Astrocyte (in vitro differentiated cells and primary cell): Measurements from ENCODE around the gene GRIA1.

ENCODE experiments used
- EZH2 ChIP-seq: IDR thresholded peaks from 2 replicates; pipeline ENCODE4 v1.6.1; 2012; ENCODE audit warnings: mild to moderate bottlenecking, low read length, inconsistent platforms; ENCODE audit not compliant: insufficient read depth
- TF ChIP-seq, protein P1 (sequence below): IDR thresholded peaks from 2 replicates; pipeline ENCODE4 v1.5.1; 2011; ENCODE audit warnings: low read depth, mild to moderate bottlenecking, inconsistent platforms, low read length, moderate library complexity; ENCODE audit not compliant: insufficient read depth

DNA sequence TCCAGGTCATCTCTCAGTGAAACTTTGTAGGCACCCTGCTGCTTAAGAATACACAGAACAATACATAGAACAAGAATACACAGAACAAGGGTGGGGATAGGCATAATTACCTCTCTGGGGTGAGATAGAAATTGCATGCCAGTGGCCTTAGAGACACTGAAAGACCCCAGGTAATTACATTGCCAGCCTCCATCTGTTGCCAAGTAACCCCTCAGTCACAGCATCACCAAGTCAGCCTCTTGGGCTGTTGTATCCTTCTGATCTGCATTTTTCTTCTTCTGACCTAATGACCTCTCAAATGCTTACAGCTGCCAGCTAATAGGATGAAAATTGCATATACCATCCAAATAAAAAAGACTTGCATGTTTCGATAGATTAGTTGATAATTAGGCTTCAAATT lies 167.7 kb downstream of the GRIA1 start:
- TF ChIP-seq, protein P1, sequence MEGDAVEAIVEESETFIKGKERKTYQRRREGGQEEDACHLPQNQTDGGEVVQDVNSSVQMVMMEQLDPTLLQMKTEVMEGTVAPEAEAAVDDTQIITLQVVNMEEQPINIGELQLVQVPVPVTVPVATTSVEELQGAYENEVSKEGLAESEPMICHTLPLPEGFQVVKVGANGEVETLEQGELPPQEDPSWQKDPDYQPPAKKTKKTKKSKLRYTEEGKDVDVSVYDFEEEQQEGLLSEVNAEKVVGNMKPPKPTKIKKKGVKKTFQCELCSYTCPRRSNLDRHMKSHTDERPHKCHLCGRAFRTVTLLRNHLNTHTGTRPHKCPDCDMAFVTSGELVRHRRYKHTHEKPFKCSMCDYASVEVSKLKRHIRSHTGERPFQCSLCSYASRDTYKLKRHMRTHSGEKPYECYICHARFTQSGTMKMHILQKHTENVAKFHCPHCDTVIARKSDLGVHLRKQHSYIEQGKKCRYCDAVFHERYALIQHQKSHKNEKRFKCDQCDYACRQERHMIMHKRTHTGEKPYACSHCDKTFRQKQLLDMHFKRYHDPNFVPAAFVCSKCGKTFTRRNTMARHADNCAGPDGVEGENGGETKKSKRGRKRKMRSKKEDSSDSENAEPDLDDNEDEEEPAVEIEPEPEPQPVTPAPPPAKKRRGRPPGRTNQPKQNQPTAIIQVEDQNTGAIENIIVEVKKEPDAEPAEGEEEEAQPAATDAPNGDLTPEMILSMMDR = no peak
- no peak for TF ChIP-seq EZH2
